Lower leg skin (tissue), 3 donors: ENCODE data around the gene FGGY.

Experiments used
- CTCF ChIP-seq, 3 donors: fragments of 450-650 bp; IDR thresholded peaks; one replicate each; pipeline ENCODE4 v1.5.1; 2016; ENCODE audit warnings: antibody characterized with exemption in 3 of 3, mild to moderate bottlenecking in 3 of 3, moderate library complexity in 2 of 3
- POLR2A ChIP-seq, 2 donors: fragments of 450-650 bp; IDR thresholded peaks; one replicate each; pipeline ENCODE4 v1.6.1; 2016 to 2017; ENCODE audit warnings: antibody characterized with exemption in 2 of 2, mild to moderate bottlenecking in 1 of 2, moderate library complexity in 1 of 2

GRCh38 chr1:59442492-59442891 lies 145.6 kb downstream of the FGGY start:
- no peak for TF ChIP-seq CTCF (IDR thresholded peaks at IDR 0.05)
- no peak for TF ChIP-seq POLR2A (IDR thresholded peaks at IDR 0.05)
